Right atrium auricular region (tissue), 2 donors: ENCODE measurements around the gene ABCC4. TPM values are rescaled to one million over a fixed set of nuclear protein-coding genes. Genes with fewer than 3 reads are reported as not detected.
"Not testable (repeated sequence)": the region's sequence is repeated elsewhere in the genome, so short reads cannot be mapped to it uniquely, and the experiment has no call there.

Experiments used
- DNase-seq: peaks from one replicate; pipeline ENCODE4 v3.0.0-alpha.2; 2019; ENCODE audit warnings: low spot score
- H3K27ac ChIP-seq, 2 donors: fragments of 200-600 bp; sonication (generic); 1 replicate in 1 of 2; 2 replicates in 1 of 2; pipeline ENCODE4 v1.5.1; 2016 to 2019
- H3K27me3 ChIP-seq, 2 donors: fragments of 200-600 bp; sonication (generic); one replicate each; pipeline versions ENCODE4 v1.5.1 to v1.6.0; 2017 to 2019
- H3K36me3 ChIP-seq: fragments of 200-600 bp; sonication (generic); one replicate; pipeline ENCODE4 v1.5.1; 2016
- H3K4me1 ChIP-seq, 2 donors: fragments of 200-600 bp; sonication (generic); one replicate each; pipeline versions ENCODE4 v1.5.1 to v1.6.0; 2017 to 2019
- H3K4me3 ChIP-seq, 2 donors: fragments of 200-600 bp; sonication (generic); 1 replicate in 1 of 2; 2 replicates in 1 of 2; pipeline ENCODE4 v1.5.1; 2017 to 2019; ENCODE audit warnings: mild to moderate bottlenecking in 1 of 2, moderate library complexity in 1 of 2
- H3K9me3 ChIP-seq, 2 donors: fragments of 200-600 bp; sonication (generic); one replicate each; pipeline ENCODE4 v1.5.1; 2019
- total RNA-seq, 2 donors: library from RNA; depleted of rRNA; stranded (reverse); fragments of >200 nt; gene quantifications; one replicate each; pipeline ENCODE4 v1.1.0, GENCODE V29; 2016
- TF ChIP-seq, protein P1 (sequence below), 2 donors: fragments of 200-600 bp; sonication (generic); IDR thresholded peaks; one replicate each; pipeline ENCODE4 v1.5.1; 2019; ENCODE audit warnings: antibody characterized with exemption in 2 of 2

Gene ABCC4
- total RNA-seq, 2 donors from 2014 or later, result 3.0 to 4.2 TPM

GRCh38 chr13:95209109-95209508 is 92.1 kb downstream of the ABCC4 start:
- Histone ChIP-seq H3K9me3 (no peaks in the 10 kb centered on the region), H3K27ac (no peak overlapping the region), H3K36me3 (no peaks in the 10 kb centered on the region), H3K4me1 (no peaks in the 10 kb centered on the region), H3K4me3 (no peak overlapping the region), H3K27me3 (no peaks in the 10 kb centered on the region)
- DNase-seq, result no peak
- TF ChIP-seq, protein P1, sequence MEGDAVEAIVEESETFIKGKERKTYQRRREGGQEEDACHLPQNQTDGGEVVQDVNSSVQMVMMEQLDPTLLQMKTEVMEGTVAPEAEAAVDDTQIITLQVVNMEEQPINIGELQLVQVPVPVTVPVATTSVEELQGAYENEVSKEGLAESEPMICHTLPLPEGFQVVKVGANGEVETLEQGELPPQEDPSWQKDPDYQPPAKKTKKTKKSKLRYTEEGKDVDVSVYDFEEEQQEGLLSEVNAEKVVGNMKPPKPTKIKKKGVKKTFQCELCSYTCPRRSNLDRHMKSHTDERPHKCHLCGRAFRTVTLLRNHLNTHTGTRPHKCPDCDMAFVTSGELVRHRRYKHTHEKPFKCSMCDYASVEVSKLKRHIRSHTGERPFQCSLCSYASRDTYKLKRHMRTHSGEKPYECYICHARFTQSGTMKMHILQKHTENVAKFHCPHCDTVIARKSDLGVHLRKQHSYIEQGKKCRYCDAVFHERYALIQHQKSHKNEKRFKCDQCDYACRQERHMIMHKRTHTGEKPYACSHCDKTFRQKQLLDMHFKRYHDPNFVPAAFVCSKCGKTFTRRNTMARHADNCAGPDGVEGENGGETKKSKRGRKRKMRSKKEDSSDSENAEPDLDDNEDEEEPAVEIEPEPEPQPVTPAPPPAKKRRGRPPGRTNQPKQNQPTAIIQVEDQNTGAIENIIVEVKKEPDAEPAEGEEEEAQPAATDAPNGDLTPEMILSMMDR (IDR thresholded peaks at IDR 0.05), result no peak

GRCh38 chr13:95207769-95208366 is 93.4 kb downstream of the ABCC4 start:
- Histone ChIP-seq H3K4me1 (no peaks in the 10 kb centered on the region), H3K9me3 (no peaks in the 10 kb centered on the region), H3K27ac (no peak overlapping the region), H3K27me3 (no peaks in the 10 kb centered on the region), H3K4me3 (no peak overlapping the region), H3K36me3 (no peaks in the 10 kb centered on the region)
- TF ChIP-seq, protein P1 (IDR thresholded peaks at IDR 0.05), result no peak
- no peak for DNase-seq

GRCh38 chr13:95206116-95206515 is 95.1 kb downstream of the ABCC4 start:
- Histone ChIP-seq H3K9me3 (no peaks in the 10 kb centered on the region), H3K36me3 (no peaks in the 10 kb centered on the region), H3K4me1 (no peaks in the 10 kb centered on the region), H3K4me3 (no peak overlapping the region), H3K27me3 (no peaks in the 10 kb centered on the region), H3K27ac (no peak overlapping the region)
- TF ChIP-seq, protein P1 (IDR thresholded peaks at IDR 0.05), result no peak
- DNase-seq, result no peak

DNA sequence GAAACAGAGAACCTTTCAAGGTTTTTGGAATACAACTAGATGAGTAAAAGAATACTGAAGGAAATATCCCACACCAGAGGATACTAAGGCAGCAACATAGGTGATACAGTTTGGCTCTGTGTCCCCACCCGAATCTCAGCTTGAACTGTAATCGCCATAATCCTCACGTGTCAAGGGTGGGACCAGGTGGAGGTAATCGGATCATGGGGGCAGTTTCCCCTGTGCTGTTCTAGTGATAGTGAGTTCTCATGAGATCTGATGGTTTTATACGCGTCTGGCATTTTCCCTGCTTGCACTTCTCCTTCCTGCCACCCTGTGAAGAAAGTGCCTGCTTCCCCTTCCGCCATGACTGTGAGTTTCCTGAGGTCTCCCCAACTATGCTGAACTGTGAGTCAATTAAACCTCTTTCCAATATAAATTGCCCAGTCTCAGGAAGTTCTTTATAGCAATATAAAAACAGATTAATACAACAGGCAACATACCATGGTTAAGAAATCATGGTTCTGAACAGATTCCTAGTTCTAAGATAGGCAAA is 97.0 kb downstream of the ABCC4 start:
- Histone ChIP-seq H3K4me3 (no peak overlapping the region), H3K27me3 (no peaks in the 10 kb centered on the region), H3K36me3 (no peaks in the 10 kb centered on the region), H3K9me3 (no peaks in the 10 kb centered on the region), H3K27ac (no peak overlapping the region), H3K4me1 (no peaks in the 10 kb centered on the region)
- DNase-seq, result no peak
- TF ChIP-seq, protein P1 (IDR thresholded peaks at IDR 0.05), result no peak

DNA sequence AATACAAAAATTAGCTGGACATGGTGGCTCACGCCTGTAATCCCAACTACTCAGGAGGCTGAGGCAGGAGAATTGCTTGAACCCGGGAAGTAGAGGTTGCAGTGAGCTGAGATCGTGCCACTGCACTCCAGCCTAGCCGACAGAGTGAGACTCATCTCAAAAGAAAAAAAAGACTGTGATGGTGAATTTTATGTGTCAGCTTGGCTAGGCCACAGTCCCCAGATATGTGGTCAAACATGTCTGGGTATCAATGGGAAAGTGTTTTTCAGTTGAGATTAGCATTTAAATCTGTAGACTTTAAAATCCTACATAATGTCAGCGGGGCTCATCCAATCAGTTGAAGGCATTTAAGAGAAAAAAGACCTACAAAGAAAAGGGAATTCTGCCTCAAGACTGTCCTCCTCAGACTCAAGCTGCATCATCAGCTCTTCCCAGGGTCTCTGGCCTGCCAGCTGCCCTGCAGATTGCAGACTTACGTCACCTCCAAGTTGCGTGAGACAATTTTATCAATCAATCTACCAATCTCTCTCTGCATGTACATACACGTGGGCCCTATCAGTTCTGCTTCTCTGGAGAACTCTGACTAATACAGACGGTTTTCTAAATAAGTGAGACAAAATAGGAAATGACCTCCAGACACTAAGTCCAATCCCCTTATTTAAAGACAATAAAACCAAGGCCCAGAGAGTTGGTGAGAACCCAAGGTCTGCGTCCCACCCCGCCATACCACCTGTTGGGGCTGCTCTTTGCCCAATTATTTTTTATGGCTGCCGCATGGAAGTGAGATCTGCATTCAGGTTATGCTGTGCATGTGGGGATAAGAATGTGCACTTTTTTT is 99.2 kb downstream of the ABCC4 start:
- H3K36me3 ChIP-seq, result no peaks in the 10 kb centered on the region
- DNase-seq, result no peak
- H3K4me1 ChIP-seq, result no peaks in the 10 kb centered on the region
- TF ChIP-seq, protein P1 (IDR thresholded peaks at IDR 0.05), result no peak
- H3K9me3 ChIP-seq, result no peaks in the 10 kb centered on the region
- no peak overlapping the region for H3K4me3 ChIP-seq
- H3K27me3 ChIP-seq, result no peaks in the 10 kb centered on the region
- no peak overlapping the region for H3K27ac ChIP-seq

DNA sequence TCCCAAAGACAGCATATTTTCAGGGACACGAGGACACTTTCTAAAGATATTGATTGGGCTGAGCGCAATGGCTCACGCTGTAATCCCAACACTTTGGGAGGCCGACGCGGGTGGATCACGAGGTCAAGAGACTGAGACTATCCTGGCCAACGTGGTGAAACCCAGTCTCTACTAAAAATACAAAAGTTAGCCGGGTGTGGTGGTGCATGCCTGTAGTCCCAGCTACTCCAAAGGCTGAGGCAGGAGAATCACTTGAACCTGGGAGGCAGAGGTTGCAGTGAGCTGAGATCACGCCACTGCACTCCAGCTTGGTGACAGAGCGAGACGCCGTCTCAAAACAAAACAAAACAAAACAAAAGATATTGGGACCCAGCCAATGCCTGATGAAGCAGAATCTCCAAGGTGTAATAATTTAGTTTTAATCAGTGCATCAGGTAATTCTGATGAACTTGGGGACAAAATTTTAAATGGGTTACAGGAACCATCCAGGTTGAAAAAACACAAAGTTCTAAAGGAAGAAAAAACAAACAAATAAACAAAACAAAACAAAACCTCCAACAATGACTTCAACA is 100.8 kb downstream of the ABCC4 start:
- H3K9me3 ChIP-seq, H3K27me3 ChIP-seq, H3K4me1 ChIP-seq, H3K36me3 ChIP-seq, DNase-seq, H3K4me3 ChIP-seq, H3K27ac ChIP-seq: not testable (repeated sequence)
